ENCODE measurements around the gene HDAC5.

- TF ChIP-seq EZH2phosphoT487 (IDR thresholded peaks at IDR 0.05; ENCODE audit: insufficient read depth, low read depth) (no peak), EZH2 (IDR thresholded peaks at IDR 0.05; ENCODE audit: insufficient read depth, poor library complexity, severe bottlenecking) (no peak)
These were observed 32.0 kb downstream of the HDAC5 start for GRCh38 chr17:44091200-44091997.
